GM12864 (cell line): ENCODE measurements around the gene RERE.

ENCODE experiments used
- DNase-seq: peaks from one replicate; pipeline ENCODE4 v3.0.0-alpha.2; 2011; ENCODE audit warnings: low read depth
- H3K4me3 ChIP-seq: 2 replicates; pipeline ENCODE4 v1.5.1; 2011; ENCODE audit warnings: mild to moderate bottlenecking, low read depth, low read length, control low read depth
- TF ChIP-seq, protein P1 (sequence below): IDR thresholded peaks from 2 replicates; pipeline ENCODE4 v1.5.1; 2011; ENCODE audit warnings: low read depth, mild to moderate bottlenecking, moderate library complexity, low read length, control low read depth, inconsistent platforms; ENCODE audit errors: missing control alignments

RERE gene

DNA sequence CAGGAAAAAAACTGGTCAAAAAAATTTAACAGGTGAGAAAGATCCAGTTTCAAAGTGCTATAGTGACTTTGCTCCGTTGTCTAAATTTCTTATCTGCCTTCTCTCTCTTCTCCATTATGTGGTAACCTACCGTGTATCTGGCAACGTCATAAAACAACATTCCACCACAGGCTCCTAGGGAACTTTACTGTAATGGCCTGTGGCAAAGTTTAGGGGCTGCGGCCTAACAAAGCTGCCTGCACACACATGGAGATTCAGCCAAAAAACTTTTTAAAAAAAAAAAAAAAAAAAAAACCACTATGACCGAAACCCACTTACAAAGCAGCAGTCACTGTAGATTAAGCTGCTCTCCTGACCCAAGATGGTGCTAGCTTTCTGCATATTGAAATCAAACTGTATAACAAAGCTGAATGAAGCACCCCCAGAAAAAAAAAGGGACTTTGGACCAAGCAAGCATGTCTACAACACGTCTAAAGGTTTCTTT lies 296.9 kb downstream of the RERE start:
- H3K4me3 ChIP-seq, result no peak overlapping the region
- TF ChIP-seq, protein P1, sequence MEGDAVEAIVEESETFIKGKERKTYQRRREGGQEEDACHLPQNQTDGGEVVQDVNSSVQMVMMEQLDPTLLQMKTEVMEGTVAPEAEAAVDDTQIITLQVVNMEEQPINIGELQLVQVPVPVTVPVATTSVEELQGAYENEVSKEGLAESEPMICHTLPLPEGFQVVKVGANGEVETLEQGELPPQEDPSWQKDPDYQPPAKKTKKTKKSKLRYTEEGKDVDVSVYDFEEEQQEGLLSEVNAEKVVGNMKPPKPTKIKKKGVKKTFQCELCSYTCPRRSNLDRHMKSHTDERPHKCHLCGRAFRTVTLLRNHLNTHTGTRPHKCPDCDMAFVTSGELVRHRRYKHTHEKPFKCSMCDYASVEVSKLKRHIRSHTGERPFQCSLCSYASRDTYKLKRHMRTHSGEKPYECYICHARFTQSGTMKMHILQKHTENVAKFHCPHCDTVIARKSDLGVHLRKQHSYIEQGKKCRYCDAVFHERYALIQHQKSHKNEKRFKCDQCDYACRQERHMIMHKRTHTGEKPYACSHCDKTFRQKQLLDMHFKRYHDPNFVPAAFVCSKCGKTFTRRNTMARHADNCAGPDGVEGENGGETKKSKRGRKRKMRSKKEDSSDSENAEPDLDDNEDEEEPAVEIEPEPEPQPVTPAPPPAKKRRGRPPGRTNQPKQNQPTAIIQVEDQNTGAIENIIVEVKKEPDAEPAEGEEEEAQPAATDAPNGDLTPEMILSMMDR, result no peak
- DNase-seq, result no peak

GRCh38 chr1:8519167-8519566 lies 298.3 kb downstream of the RERE start:
- no peak for DNase-seq
- TF ChIP-seq, protein P1, result no peak
- no peak overlapping the region for H3K4me3 ChIP-seq

GRCh38 chr1:8518490-8518801 lies 299.0 kb downstream of the RERE start:
- no peak for DNase-seq

GRCh38 chr1:8517661-8518489 lies 299.6 kb downstream of the RERE start:
- TF ChIP-seq, protein P1, result no peak
- no peak overlapping the region for H3K4me3 ChIP-seq
- no peak for DNase-seq

More at GRCh38 chr1:8518490-8518801, 299.0 kb downstream of the RERE start:
- H3K4me3 ChIP-seq, result no peak overlapping the region
- TF ChIP-seq, protein P1, result no peak

DNA sequence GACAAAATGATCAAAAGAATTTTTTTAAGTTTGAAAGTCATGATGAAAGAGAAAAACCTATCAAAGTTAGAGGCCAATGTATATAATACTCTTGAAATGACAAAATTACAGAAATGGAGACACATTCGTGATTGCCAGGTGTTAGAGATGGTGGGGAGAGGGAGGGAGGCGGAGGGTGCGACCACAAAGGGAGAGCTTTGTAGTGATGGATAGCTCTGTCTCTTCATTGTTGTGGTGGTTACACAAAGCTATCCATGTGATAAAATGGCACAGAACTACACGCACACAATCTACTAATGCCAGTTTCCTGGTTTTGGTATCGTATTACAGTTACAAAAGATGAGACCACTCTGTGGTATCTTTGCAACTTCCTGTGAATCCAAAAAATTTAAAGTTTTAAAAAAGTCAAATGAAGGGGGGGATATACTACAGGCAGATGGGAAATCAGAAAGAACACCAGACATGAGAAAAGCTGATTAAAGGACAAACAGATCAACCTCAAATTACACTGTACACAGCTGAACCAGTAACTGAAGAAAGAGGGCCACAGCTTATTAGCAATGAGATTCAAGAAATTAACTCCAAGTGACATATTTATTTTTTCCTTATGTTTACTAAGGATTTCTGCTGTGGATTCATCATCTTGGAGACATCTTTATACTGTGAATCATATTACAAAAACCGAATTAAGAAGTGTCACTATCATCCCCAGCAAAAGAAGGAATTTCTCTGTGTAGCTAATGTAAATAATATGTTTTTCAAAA lies 300.5 kb downstream of the RERE start:
- no peak overlapping the region for H3K4me3 ChIP-seq
- DNase-seq, result no peak
- TF ChIP-seq, protein P1, result no peak

- no peak for DNase-seq
- TF ChIP-seq, protein P1, result no peak
- no peak overlapping the region for H3K4me3 ChIP-seq
These were observed 301.1 kb downstream of the RERE start for GRCh38 chr1:8516278-8516777.
